ENCODE measurements around the gene PARD3B. TPM values are rescaled to one million over a fixed set of nuclear protein-coding genes. Genes with fewer than 3 reads are reported as not detected.

Gene PARD3B
- total and polyA plus RNA-seq, 2 experiments from 2014 or later: 3.5 to 4.4 TPM

GRCh38 chr2:205138735-205139134 is 593.5 kb downstream of the PARD3B start:
- peaks cover 44% of the 10 kb centered on the region for H3K4me1 ChIP-seq (ENCODE audit: insufficient read depth)
- H3K4me1 Mint-ChIP-seq: peaks cover 41% of the 10 kb centered on the region
- TF ChIP-seq NANOG (IDR thresholded peaks at IDR 0.05; ENCODE audit: borderline replicate concordance) (no peak), ZNF331 (CRISPR knock-in tag; IDR thresholded peaks at IDR 0.05; ENCODE audit: low read depth) (no peak), CREB1 (CRISPR knock-in tag; IDR thresholded peaks at IDR 0.05; ENCODE audit: low read depth) (no peak), REST (IDR thresholded peaks at IDR 0.05; ENCODE audit: unreplicated experiment) (no peak), EZH2phosphoT487 (IDR thresholded peaks at IDR 0.05; ENCODE audit: unreplicated experiment) (no peak), ZNF114 (CRISPR knock-in tag; IDR thresholded peaks at IDR 0.05) (no peak), ETS1 (IDR thresholded peaks at IDR 0.05) (no peak), ZNF462 (CRISPR knock-in tag; IDR thresholded peaks at IDR 0.05) (no peak)
- peak overlapping the region; percentile 77 for H3K27ac ChIP-seq (ENCODE audit: low read depth)
- H3K4me3 Mint-ChIP-seq: no peak overlapping the region
- no peaks in the 10 kb centered on the region for H4K20me1 ChIP-seq (replicated peaks; ENCODE audit: insufficient read depth)
- H3K9me3 Mint-ChIP-seq: no peaks in the 10 kb centered on the region
- no peaks in the 10 kb centered on the region for H3K9me2 ChIP-seq (ENCODE audit: insufficient read depth)
- H3K79me2 ChIP-seq (replicated peaks; ENCODE audit: insufficient read depth): no peaks in the 10 kb centered on the region
- no peak overlapping the region for H3K4me2 ChIP-seq
- H3K36me3 ChIP-seq (ENCODE audit: insufficient read depth): no peaks in the 10 kb centered on the region
- H3K27ac Mint-ChIP-seq: peak overlapping the region; percentile 82
- H3F3A ChIP-seq (replicated peaks; ENCODE audit: low read depth): no peaks in the 10 kb centered on the region
- no peak overlapping the region for H3K4me3 ChIP-seq
- no peak for DNase-seq (ENCODE audit: low spot score)
- H3K36me3 Mint-ChIP-seq (ENCODE audit: low read depth): no peaks in the 10 kb centered on the region
- H2AFZ ChIP-seq: no peak overlapping the region
- H3K27me3 ChIP-seq (ENCODE audit: insufficient read depth): no peaks in the 10 kb centered on the region
- no peak for ATAC-seq
- no peaks in the 10 kb centered on the region for H3K27me3 Mint-ChIP-seq (ENCODE audit: insufficient read depth, low read depth, poor library complexity)
